Measurements from ENCODE around the gene HGS.
"Not testable (repeated sequence)": the region's sequence is repeated elsewhere in the genome, so short reads cannot be mapped to it uniquely, and the experiment has no call there.

HGS gene

DNA sequence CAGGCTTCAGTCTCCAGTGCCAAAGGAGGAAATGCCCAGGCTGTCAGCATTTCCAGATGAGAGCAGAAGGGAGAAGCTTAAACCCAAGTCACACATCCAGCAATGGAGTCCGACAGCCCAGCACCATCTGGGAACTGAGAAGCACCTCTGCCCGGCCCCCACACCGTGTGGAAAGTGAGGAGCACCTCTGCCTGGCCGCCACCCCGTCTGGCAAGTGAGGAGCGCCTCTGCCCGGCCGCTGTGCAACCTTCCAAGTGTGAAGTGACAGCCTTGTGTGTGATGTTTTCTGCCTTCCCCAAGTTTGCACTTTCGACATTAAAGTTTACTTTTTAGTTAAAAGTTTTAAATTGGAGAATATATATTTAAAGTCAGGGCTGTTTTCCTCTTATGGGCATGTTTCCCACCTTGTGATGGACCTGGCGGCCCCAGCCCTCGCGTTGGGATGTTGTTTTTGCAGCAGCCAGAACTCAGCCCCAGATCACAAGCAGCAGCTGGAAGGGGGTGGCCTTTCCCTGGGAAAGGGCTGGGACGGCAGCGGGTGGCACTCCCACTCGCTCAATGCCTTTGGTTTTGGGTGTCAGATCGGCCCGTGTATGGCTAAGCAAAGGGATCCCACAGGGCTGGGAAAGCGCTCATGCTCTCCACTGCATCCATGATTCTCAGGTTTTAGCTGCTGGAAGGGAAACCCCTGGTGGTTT lies 10.1 kb upstream of the HGS start:
- H3K9ac ChIP-seq (ENCODE audit: low read length): no peak overlapping the region
- no peaks in the 10 kb centered on the region for H3K27me3 ChIP-seq (ENCODE audit: control insufficient read depth, insufficient read depth, low read length)
- no peaks in the 10 kb centered on the region for H3K9me3 ChIP-seq (ENCODE audit: control insufficient read depth, insufficient read depth, low read depth, low read length)
- no peak overlapping the region for H3K27ac ChIP-seq (ENCODE audit: low read depth, low read length)
- no peak overlapping the region for H3K4me3 ChIP-seq (ENCODE audit: low read depth, low read length)
- peaks cover 66% of the 10 kb centered on the region for H3K36me3 ChIP-seq (ENCODE audit: control insufficient read depth, insufficient read depth, low read length)
- H3K4me1 ChIP-seq (ENCODE audit: control insufficient read depth, insufficient read depth, low read length): no peaks in the 10 kb centered on the region

- not testable (repeated sequence) for H3K4me3 ChIP-seq (ENCODE audit: low read depth, low read length); H3K4me1 ChIP-seq (ENCODE audit: control insufficient read depth, insufficient read depth, low read length); H3K9me3 ChIP-seq (ENCODE audit: control insufficient read depth, insufficient read depth, low read depth, low read length); H3K9ac ChIP-seq (ENCODE audit: low read length); H3K27ac ChIP-seq (ENCODE audit: low read depth, low read length); H3K27me3 ChIP-seq (ENCODE audit: control insufficient read depth, insufficient read depth, low read length)
- H3K36me3 ChIP-seq (ENCODE audit: control insufficient read depth, insufficient read depth, low read length): peaks cover 47% of the 10 kb centered on the region
Measured at GRCh38 chr17:81675515-81676221, 8.1 kb upstream of the HGS start.

GRCh38 chr17:81676906-81677305 lies 6.9 kb upstream of the HGS start:
- no peak overlapping the region for H3K4me3 ChIP-seq (ENCODE audit: low read depth, low read length)
- H3K9me3 ChIP-seq (ENCODE audit: control insufficient read depth, insufficient read depth, low read depth, low read length): no peaks in the 10 kb centered on the region
- no peaks in the 10 kb centered on the region for H3K4me1 ChIP-seq (ENCODE audit: control insufficient read depth, insufficient read depth, low read length)
- H3K27ac ChIP-seq (ENCODE audit: low read depth, low read length): no peak overlapping the region
- H3K27me3 ChIP-seq (ENCODE audit: control insufficient read depth, insufficient read depth, low read length): no peaks in the 10 kb centered on the region
- H3K36me3 ChIP-seq (ENCODE audit: control insufficient read depth, insufficient read depth, low read length): peaks cover 44% of the 10 kb centered on the region
- H3K9ac ChIP-seq (ENCODE audit: low read length): no peak overlapping the region

GRCh38 chr17:81680150-81680549 lies 3.7 kb upstream of the HGS start:
- Histone ChIP-seq H3K9me3 (ENCODE audit: control insufficient read depth, insufficient read depth, low read depth, low read length) (no peaks in the 10 kb centered on the region), H3K27me3 (ENCODE audit: control insufficient read depth, insufficient read depth, low read length) (no peaks in the 10 kb centered on the region), H3K36me3 (ENCODE audit: control insufficient read depth, insufficient read depth, low read length) (peaks cover 14% of the 10 kb centered on the region), H3K27ac (ENCODE audit: low read depth, low read length) (no peak overlapping the region), H3K4me3 (ENCODE audit: low read depth, low read length) (no peak overlapping the region), H3K9ac (ENCODE audit: low read length) (no peak overlapping the region), H3K4me1 (ENCODE audit: control insufficient read depth, insufficient read depth, low read length) (peaks cover 12% of the 10 kb centered on the region)

- H3K36me3 ChIP-seq (ENCODE audit: control insufficient read depth, insufficient read depth, low read length): peaks cover 25% of the 10 kb centered on the region
Measured at GRCh38 chr17:81681672-81682071, 2.1 kb upstream of the HGS start.

GRCh38 chr17:81682565-81683207 lies 1.1 kb upstream of the HGS start:
- Histone ChIP-seq H3K36me3 (ENCODE audit: control insufficient read depth, insufficient read depth, low read length) (peaks cover 35% of the 10 kb centered on the region), H3K27ac (ENCODE audit: low read depth, low read length) (peak overlapping the region; percentile 83; the same call in 1 of the 2 replicates), H3K9me3 (ENCODE audit: control insufficient read depth, insufficient read depth, low read depth, low read length) (no peaks in the 10 kb centered on the region), H3K4me3 (ENCODE audit: low read depth, low read length) (peak overlapping the region; percentile 98), H3K27me3 (ENCODE audit: control insufficient read depth, insufficient read depth, low read length) (no peaks in the 10 kb centered on the region), H3K4me1 (ENCODE audit: control insufficient read depth, insufficient read depth, low read length) (peaks cover 14% of the 10 kb centered on the region), H3K9ac (ENCODE audit: low read length) (peak overlapping the region; percentile 90)

More at GRCh38 chr17:81681672-81682071, 2.1 kb upstream of the HGS start:
- no peak overlapping the region for H3K4me3 ChIP-seq (ENCODE audit: low read depth, low read length)
- H3K27me3 ChIP-seq (ENCODE audit: control insufficient read depth, insufficient read depth, low read length): no peaks in the 10 kb centered on the region
- no peak overlapping the region for H3K9ac ChIP-seq (ENCODE audit: low read length)
- H3K27ac ChIP-seq (ENCODE audit: low read depth, low read length): no peak overlapping the region
- no peaks in the 10 kb centered on the region for H3K9me3 ChIP-seq (ENCODE audit: control insufficient read depth, insufficient read depth, low read depth, low read length)
- peaks cover 14% of the 10 kb centered on the region for H3K4me1 ChIP-seq (ENCODE audit: control insufficient read depth, insufficient read depth, low read length)

DNA sequence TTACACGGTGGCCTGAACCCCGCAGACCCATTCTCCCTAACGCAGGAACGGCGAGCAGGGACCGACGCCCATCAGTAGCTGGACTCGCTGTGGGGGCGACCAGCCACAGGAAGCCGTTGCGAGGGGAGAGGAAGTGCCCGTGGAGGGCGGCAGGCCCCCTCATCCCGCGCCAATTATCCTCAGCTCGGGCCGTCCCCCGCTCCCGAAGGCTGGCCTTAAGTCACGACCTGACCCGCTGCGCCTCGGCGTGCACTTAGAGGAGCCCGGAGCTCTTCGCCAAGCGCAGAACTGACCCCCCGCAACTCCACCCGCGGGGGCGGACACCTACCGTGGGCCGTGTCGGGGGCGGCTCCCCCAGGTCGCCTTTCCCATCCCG lies 615 bp upstream of the HGS start:
- H3K27ac ChIP-seq (ENCODE audit: low read depth, low read length): peak overlapping the region; percentile 83; the same call in 1 of the 2 replicates

DNA sequence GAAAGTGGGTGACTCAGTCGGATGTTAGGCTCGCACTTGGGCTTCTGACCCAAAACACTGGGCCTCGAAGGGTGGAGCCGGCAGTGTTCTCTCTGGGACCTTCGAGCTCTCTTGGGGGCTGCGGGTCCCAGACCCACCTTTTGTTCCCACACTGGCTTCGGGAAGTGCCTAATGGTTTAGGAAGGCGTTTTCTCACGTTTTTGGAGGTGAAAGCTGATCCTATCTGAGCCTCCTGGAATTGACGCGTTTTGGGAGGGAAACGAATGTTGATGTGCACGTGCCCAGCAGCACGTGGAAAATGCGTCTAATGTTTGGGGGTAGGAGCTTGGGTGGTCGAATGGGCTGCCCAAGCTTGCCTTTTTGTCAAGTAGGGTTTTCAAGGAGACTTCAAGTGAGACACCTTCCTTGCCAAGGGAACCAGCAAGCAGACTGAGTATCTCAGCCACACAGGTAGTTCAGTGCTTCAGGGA lies 666 bp downstream of the HGS start:
- Histone ChIP-seq H3K4me1 (ENCODE audit: control insufficient read depth, insufficient read depth, low read length) (peaks cover 14% of the 10 kb centered on the region), H3K4me3 (ENCODE audit: low read depth, low read length) (peak overlapping the region; percentile 75), H3K27ac (ENCODE audit: low read depth, low read length) (peak overlapping the region; percentile 24; the same call in 1 of the 2 replicates), H3K9ac (ENCODE audit: low read length) (peak overlapping the region; percentile 77), H3K27me3 (ENCODE audit: control insufficient read depth, insufficient read depth, low read length) (no peaks in the 10 kb centered on the region), H3K36me3 (ENCODE audit: control insufficient read depth, insufficient read depth, low read length) (peaks cover 53% of the 10 kb centered on the region), H3K9me3 (ENCODE audit: control insufficient read depth, insufficient read depth, low read depth, low read length) (no peaks in the 10 kb centered on the region)

More for the DNA sequence above, 615 bp upstream of the HGS start:
- peaks cover 40% of the 10 kb centered on the region for H3K36me3 ChIP-seq (ENCODE audit: control insufficient read depth, insufficient read depth, low read length)
- H3K9ac ChIP-seq (ENCODE audit: low read length): peak overlapping the region; percentile 90
- H3K4me1 ChIP-seq (ENCODE audit: control insufficient read depth, insufficient read depth, low read length): peaks cover 14% of the 10 kb centered on the region
- no peaks in the 10 kb centered on the region for H3K9me3 ChIP-seq (ENCODE audit: control insufficient read depth, insufficient read depth, low read depth, low read length)
- no peaks in the 10 kb centered on the region for H3K27me3 ChIP-seq (ENCODE audit: control insufficient read depth, insufficient read depth, low read length)
- H3K4me3 ChIP-seq (ENCODE audit: low read depth, low read length): peak overlapping the region; percentile 98

DNA sequence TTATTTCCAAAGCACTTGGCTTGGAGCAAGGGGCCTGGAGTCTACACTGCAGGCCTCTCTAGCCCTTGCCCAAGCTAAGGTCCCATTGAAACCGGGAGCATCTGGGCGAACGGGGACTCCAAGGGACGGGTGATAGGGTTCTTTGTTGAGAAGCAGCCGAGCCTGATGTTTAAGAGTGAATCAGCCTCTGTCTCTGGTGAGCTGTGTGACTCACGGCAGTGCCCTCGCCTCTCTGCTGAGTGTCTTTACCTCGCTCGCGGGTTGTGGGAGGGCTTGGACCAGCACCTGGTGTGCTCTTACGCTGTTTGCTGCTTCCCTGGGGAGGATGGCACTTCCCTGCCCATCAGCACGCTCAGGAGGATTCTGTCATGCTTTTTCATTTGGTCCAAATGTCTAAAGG lies 1.3 kb downstream of the HGS start:
- H3K36me3 ChIP-seq (ENCODE audit: control insufficient read depth, insufficient read depth, low read length): peaks cover 59% of the 10 kb centered on the region
- H3K9ac ChIP-seq (ENCODE audit: low read length): peak overlapping the region; percentile 77
- peaks cover 14% of the 10 kb centered on the region for H3K4me1 ChIP-seq (ENCODE audit: control insufficient read depth, insufficient read depth, low read length)
- H3K27ac ChIP-seq (ENCODE audit: low read depth, low read length): no peak overlapping the region
- H3K27me3 ChIP-seq (ENCODE audit: control insufficient read depth, insufficient read depth, low read length): no peaks in the 10 kb centered on the region
- H3K4me3 ChIP-seq (ENCODE audit: low read depth, low read length): peak overlapping the region; percentile 75
- H3K9me3 ChIP-seq (ENCODE audit: control insufficient read depth, insufficient read depth, low read depth, low read length): no peaks in the 10 kb centered on the region

DNA sequence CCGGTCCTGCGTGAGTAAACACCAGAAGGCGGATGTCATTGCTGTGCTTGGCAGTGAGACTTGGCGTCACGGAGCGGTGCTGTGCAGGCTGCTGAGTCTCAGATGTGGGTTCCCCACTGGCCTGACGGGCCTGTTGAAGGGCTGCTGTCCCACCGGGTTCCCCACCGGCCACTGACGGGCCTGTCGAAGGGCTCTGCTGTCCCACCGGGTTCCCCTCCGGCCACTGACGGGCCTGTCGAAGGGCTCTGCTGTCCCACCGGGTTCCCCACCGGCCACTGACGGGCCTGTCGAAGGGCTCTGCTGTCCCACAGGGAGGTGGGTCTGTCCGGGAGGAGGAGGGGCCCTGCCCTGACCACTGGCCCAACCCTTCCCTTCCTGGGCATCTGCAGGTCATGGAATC lies 2.8 kb downstream of the HGS start:
- Histone ChIP-seq H3K36me3 (ENCODE audit: control insufficient read depth, insufficient read depth, low read length) (peaks cover 69% of the 10 kb centered on the region), H3K9me3 (ENCODE audit: control insufficient read depth, insufficient read depth, low read depth, low read length) (no peaks in the 10 kb centered on the region), H3K4me1 (ENCODE audit: control insufficient read depth, insufficient read depth, low read length) (peaks cover 14% of the 10 kb centered on the region), H3K4me3 (ENCODE audit: low read depth, low read length) (no peak overlapping the region), H3K27ac (ENCODE audit: low read depth, low read length) (no peak overlapping the region), H3K9ac (ENCODE audit: low read length) (no peak overlapping the region), H3K27me3 (ENCODE audit: control insufficient read depth, insufficient read depth, low read length) (no peaks in the 10 kb centered on the region)
